Osteoblast (primary cell): ENCODE results near the gene RUNX2. TPM values are rescaled to one million over a fixed set of nuclear protein-coding genes. Genes with fewer than 3 reads are reported as not detected.

Experiments
- DNase-seq: peaks from one replicate; pipeline ENCODE4 v3.0.0; 2011; ENCODE audit warnings: low spot score, mixed read lengths; ENCODE audit not compliant: insufficient read length; ENCODE audit errors: missing footprints
- H2AFZ ChIP-seq: 2 replicates; pipeline ENCODE4 v1.6.0; 2011; ENCODE audit warnings: mild to moderate bottlenecking, low read length
- H3K27ac ChIP-seq: 2 replicates; pipeline ENCODE4 v1.5.1; 2011; ENCODE audit warnings: mild to moderate bottlenecking, low read depth, low read length, moderate library complexity
- H3K27me3 ChIP-seq: 2 replicates; pipeline ENCODE4 v1.6.0; 2012; ENCODE audit warnings: mild to moderate bottlenecking, control low read depth, inconsistent platforms, low read length, moderate library complexity; ENCODE audit not compliant: insufficient read depth
- H3K36me3 ChIP-seq: 2 replicates; pipeline ENCODE4 v1.5.1; 2011; ENCODE audit warnings: mild to moderate bottlenecking, low read length, control low read depth, moderate library complexity; ENCODE audit not compliant: insufficient read depth
- H3K4me1 ChIP-seq: 2 replicates; pipeline ENCODE4 v1.5.1; 2011; ENCODE audit warnings: mild to moderate bottlenecking, low read length, control low read depth, moderate library complexity; ENCODE audit not compliant: insufficient read depth
- H3K4me2 ChIP-seq: 2 replicates; pipeline ENCODE4 v1.6.0; 2011; ENCODE audit warnings: mild to moderate bottlenecking, low read length; ENCODE audit not compliant: insufficient read depth
- H3K4me3 ChIP-seq: fragments of 200-600 bp; sonication (generic); 3 replicates; pipeline ENCODE4 v1.5.1; 2012; ENCODE audit warnings: mild to moderate bottlenecking, low read length, inconsistent platforms; ENCODE audit not compliant: insufficient read depth
- H3K79me2 ChIP-seq: 2 replicates; pipeline ENCODE4 v1.6.0; 2012; ENCODE audit warnings: mild to moderate bottlenecking, low read length, control low read depth, inconsistent platforms; ENCODE audit not compliant: insufficient read depth
- H3K9me3 ChIP-seq: 2 replicates; pipeline ENCODE4 v1.5.1; 2011; ENCODE audit warnings: low read depth, low read length, control low read depth
- H4K20me1 ChIP-seq: 2 replicates; pipeline ENCODE4 v1.6.0; 2012; ENCODE audit warnings: mild to moderate bottlenecking, low read length, control low read depth; ENCODE audit not compliant: insufficient read depth
- CTCF ChIP-seq: IDR thresholded peaks from 2 replicates; pipeline ENCODE4 v1.5.1; 2011; ENCODE audit warnings: mild to moderate bottlenecking, low read depth, low read length, moderate library complexity; ENCODE audit errors: extremely low read depth
- total RNA-seq: library from RNA; depleted of rRNA; stranded (reverse); fragments of >200 nt; gene quantifications from 2 replicates; pipeline ENCODE4 v1.2.3, GENCODE V29; 2012

RUNX2 gene
- total RNA-seq, 1 donor: 30.0 TPM

- H4K20me1 ChIP-seq: no peaks in the 10 kb centered on the region
- no peaks in the 10 kb centered on the region for H3K27me3 ChIP-seq
- no peak for TF ChIP-seq CTCF
- H2AFZ ChIP-seq: no peak overlapping the region
- H3K27ac ChIP-seq: no peak overlapping the region
- no peaks in the 10 kb centered on the region for H3K36me3 ChIP-seq
- H3K4me1 ChIP-seq: peaks cover 15% of the 10 kb centered on the region
- DNase-seq: no peak
- H3K79me2 ChIP-seq: no peaks in the 10 kb centered on the region
- no peak overlapping the region for H3K4me3 ChIP-seq
- no peaks in the 10 kb centered on the region for H3K9me3 ChIP-seq
- no peak overlapping the region for H3K4me2 ChIP-seq
These were observed 348.2 kb downstream of the RUNX2 start for GRCh38 chr6:45676380-45676779.

GRCh38 chr6:45677381-45678284 is 349.5 kb downstream of the RUNX2 start:
- no peaks in the 10 kb centered on the region for H3K36me3 ChIP-seq
- peak overlapping the region; percentile 79 for H3K4me2 ChIP-seq
- peak overlapping the region; percentile 93 for H2AFZ ChIP-seq
- TF ChIP-seq CTCF: no peak
- H3K4me1 ChIP-seq: peaks cover 15% of the 10 kb centered on the region
- no peaks in the 10 kb centered on the region for H3K27me3 ChIP-seq
- H3K4me3 ChIP-seq: peak overlapping the region; percentile 30
- peak overlapping the region; percentile 66 for H3K27ac ChIP-seq
- H3K9me3 ChIP-seq: peaks cover 4% of the 10 kb centered on the region
- no peaks in the 10 kb centered on the region for H4K20me1 ChIP-seq
- no peaks in the 10 kb centered on the region for H3K79me2 ChIP-seq
- DNase-seq: peak; percentile 62

- Histone ChIP-seq H3K4me1 (peaks cover 15% of the 10 kb centered on the region), H3K36me3 (no peaks in the 10 kb centered on the region), H3K4me2 (no peak overlapping the region), H3K27ac (no peak overlapping the region), H4K20me1 (no peaks in the 10 kb centered on the region), H2AFZ (no peak overlapping the region), H3K27me3 (no peaks in the 10 kb centered on the region), H3K9me3 (peaks cover 4% of the 10 kb centered on the region), H3K4me3 (no peak overlapping the region), H3K79me2 (no peaks in the 10 kb centered on the region)
- TF ChIP-seq CTCF: no peak
- peak; percentile 67 for DNase-seq
These were observed 350.1 kb downstream of the RUNX2 start for GRCh38 chr6:45678285-45678607.

- no peaks in the 10 kb centered on the region for H4K20me1 ChIP-seq
- no peak overlapping the region for H3K4me3 ChIP-seq
- peaks cover 15% of the 10 kb centered on the region for H3K4me1 ChIP-seq
- TF ChIP-seq CTCF: no peak
- no peaks in the 10 kb centered on the region for H3K36me3 ChIP-seq
- no peaks in the 10 kb centered on the region for H3K79me2 ChIP-seq
- H3K27me3 ChIP-seq: no peaks in the 10 kb centered on the region
- H3K4me2 ChIP-seq: no peak overlapping the region
- no peak for DNase-seq
- H3K27ac ChIP-seq: no peak overlapping the region
- peaks cover 4% of the 10 kb centered on the region for H3K9me3 ChIP-seq
- H2AFZ ChIP-seq: no peak overlapping the region
These were observed 351.0 kb downstream of the RUNX2 start for GRCh38 chr6:45679163-45679562.
